HepG2 (cell line): ENCODE results near the gene URM1. TPM values are rescaled to one million over a fixed set of nuclear protein-coding genes. Genes with fewer than 3 reads are reported as not detected.

Experiments
- ATAC-seq: fragments of 200-7000 bp; cut with Tn5 transposase; 3 replicates; pipeline ENCODE4 v1.9.1; 2020; ENCODE audit warnings: mild to moderate bottlenecking, moderate library complexity
- BruUV-seq: library from RNA; stranded (reverse); fragments of 400-500 nt; replicated peaks from 2 replicates; lab custom pipeline; 2021; lab: Mats Ljungman, UMichigan
- CTCF ChIA-PET: fragments of 300-600 bp; formaldehyde crosslinking; extraction: SDS; loops from one replicate; lab custom pipeline; 2021; ENCODE audit warnings: low total read pairs, inconsistent platforms, low intra/inter-chr PET ratio; lab: Yijun Ruan, JAX
- POLR2A ChIA-PET: fragments of 350-600 bp; sonication (Branson Sonifier 250); formaldehyde crosslinking; loops from one replicate; lab custom pipeline; 2020; ENCODE audit warnings: antibody characterized with exemption, inconsistent platforms; lab: Yijun Ruan, JAX
- DNase-seq: peaks from one replicate; pipeline ENCODE4 v3.0.0-alpha.2; 2015; ENCODE audit warnings: low spot score
- FAIRE-seq: peaks from 3 replicates; lab custom pipeline; 2011; peaks lifted over from hg19 to GRCh38; lab: Jason Lieb, UNC
- H2AFZ ChIP-seq: one replicate; pipeline ENCODE4 v1.6.1; 2011; ENCODE audit warnings: low read length, inconsistent platforms
- H3K27ac ChIP-seq: fragments of 300-600 bp; 3 replicates; pipeline ENCODE4 v1.8.0; 2011; ENCODE audit warnings: mixed run types, mild to moderate bottlenecking, mixed read lengths, low read length, inconsistent platforms; ENCODE audit not compliant: insufficient read depth; ENCODE audit errors: extremely low read length
- H3K27me3 ChIP-seq, 2 experiments: fragments of 200-600 bp in 1 of 2; 2 replicates in 1 of 2; 3 replicates in 1 of 2; pipeline versions ENCODE4 v1.6.0 to v1.8.0; 2011; ENCODE audit warnings: low read length in 2 of 2, mild to moderate bottlenecking in 2 of 2, moderate library complexity in 2 of 2, inconsistent platforms in 1 of 2; ENCODE audit not compliant: insufficient read depth in 2 of 2, control insufficient read depth in 1 of 2
- H3K36me3 ChIP-seq, 2 experiments: fragments of 200-600 bp in 1 of 2; replicated peaks in 1 of 2; 2 replicates in 1 of 2; 3 replicates in 1 of 2; pipeline versions ENCODE4 v1.5.1 to v1.8.0; 2011; ENCODE audit warnings: low read length in 2 of 2, inconsistent platforms in 1 of 2; ENCODE audit not compliant: insufficient read depth in 2 of 2, control insufficient read depth in 1 of 2
- H3K4me1 ChIP-seq: 2 replicates; pipeline ENCODE4 v1.5.1; 2012; ENCODE audit warnings: low read length, inconsistent platforms; ENCODE audit not compliant: insufficient read depth
- H3K4me2 ChIP-seq: 2 replicates; pipeline ENCODE4 v1.6.0; 2011; ENCODE audit warnings: low read depth, low read length, inconsistent platforms
- H3K4me3 ChIP-seq, 3 experiments: fragments of 200-600 bp in 1 of 3; sonication (generic), shearing (Covaris generic) in 1 of 3; replicated peaks in 1 of 3; 2 replicates each; pipeline ENCODE4 v1.5.1; 2011 to 2016; ENCODE audit warnings: low read length in 3 of 3, inconsistent platforms in 2 of 3, low read depth in 2 of 3, mild to moderate bottlenecking in 2 of 3, control low read depth in 1 of 3, mixed read lengths in 1 of 3; ENCODE audit not compliant: insufficient read depth in 1 of 3
- H3K79me2 ChIP-seq: one replicate; pipeline ENCODE4 v1.6.1; 2011; ENCODE audit warnings: low read length, inconsistent platforms; ENCODE audit not compliant: insufficient read depth
- H3K9ac ChIP-seq: 2 replicates; pipeline ENCODE4 v1.6.0; 2011; ENCODE audit warnings: mild to moderate bottlenecking, low read depth, low read length, inconsistent platforms; ENCODE audit not compliant: insufficient read depth
- H3K9me3 ChIP-seq: 2 replicates; pipeline ENCODE4 v1.5.1; 2012; ENCODE audit warnings: mild to moderate bottlenecking, low read length
- H4K20me1 ChIP-seq: 2 replicates; pipeline ENCODE4 v1.6.0; 2011; ENCODE audit warnings: inconsistent platforms, mild to moderate bottlenecking, low read length, moderate library complexity; ENCODE audit not compliant: insufficient read depth
- E2F2 ChIP-seq: sonication (generic); formaldehyde crosslinking; IDR thresholded peaks from 2 replicates; pipeline ENCODE4 v1.4.0; 2020; ENCODE audit warnings: missing genetic modification reagents, borderline replicate concordance
- KLF9 ChIP-seq: IDR thresholded peaks from 2 replicates; pipeline ENCODE4 v1.6.1; 2016; ENCODE audit warnings: low read depth
- MZF1 ChIP-seq: sonication (generic); formaldehyde crosslinking; IDR thresholded peaks from 2 replicates; pipeline ENCODE4 v1.8.1; 2023; ENCODE audit warnings: mild to moderate bottlenecking, missing genetic modification reagents, borderline replicate concordance
- NONO ChIP-seq, 2 experiments: fragments of 450-650 bp in 1 of 2; sonication (generic) in 1 of 2; formaldehyde crosslinking in 1 of 2; IDR thresholded peaks in 1 of 2; conservative IDR thresholded peaks in 1 of 2; 2 replicates each; pipeline versions ENCODE4 v1.6.1 to v1.8.0; 2017 to 2022; ENCODE audit warnings: mild to moderate bottlenecking in 1 of 2, missing genetic modification reagents in 1 of 2, moderate library complexity in 1 of 2
- REPIN1 ChIP-seq: sonication (generic); formaldehyde crosslinking; IDR thresholded peaks from 2 replicates; pipeline ENCODE4 v1.8.0; 2022; ENCODE audit warnings: missing genetic modification reagents, low read depth, mild to moderate bottlenecking, borderline replicate concordance
- RNF2 ChIP-seq: fragments of 450-650 bp; conservative IDR thresholded peaks from 2 replicates; pipeline ENCODE4 v1.6.1; 2016; ENCODE audit warnings: low read depth
- TCF12 ChIP-seq, 2 experiments: fragments of 450-650 bp in 1 of 2; sonication (generic) in 1 of 2; formaldehyde crosslinking in 1 of 2; IDR thresholded peaks; 2 replicates each; pipeline versions ENCODE4 v1.6.1 to v1.8.0; 2017 to 2022; ENCODE audit warnings: antibody characterized with exemption in 1 of 2, mild to moderate bottlenecking in 1 of 2, missing genetic modification reagents in 1 of 2, moderate library complexity in 1 of 2
- ZBTB46 ChIP-seq: sonication (generic); formaldehyde crosslinking; IDR thresholded peaks from 2 replicates; pipeline ENCODE4 v1.4.0; 2020; ENCODE audit warnings: mild to moderate bottlenecking, missing genetic modification reagents, borderline replicate concordance
- ZNF138 ChIP-seq: sonication (generic); formaldehyde crosslinking; IDR thresholded peaks from 2 replicates; pipeline ENCODE4 v1.5.0; 2020; ENCODE audit warnings: mild to moderate bottlenecking, low read depth, missing genetic modification reagents
- ZNF740 ChIP-seq: sonication (generic); formaldehyde crosslinking; IDR thresholded peaks from 2 replicates; pipeline ENCODE4 v1.4.0; 2020; ENCODE audit warnings: missing genetic modification reagents
- WGBS: methylation state at CpG from one replicate; pipeline ENCODE4 v1.1.6; 2017; ENCODE audit warnings: low lambda C conversion rate; 5-methylcytosine and 5-hydroxymethylcytosine counted together
- in situ Hi-C: cut with HindIII; loops from 2 replicates; pipeline ENCODE4 v1.10.0; 2017; ENCODE audit warnings: low pct_unique_long_range_greater_than_20kb; ENCODE audit not compliant: extremely low pct_ligation_motif_present
- intact Hi-C: fragments of 100-400 bp; cut with micrococcal nuclease; formaldehyde crosslinking; loops from one replicate; pipeline ENCODE4 v1.10.0; 2022; ENCODE audit not compliant: unreplicated experiment
- polyA plus RNA-seq, 8 experiments: library from polyadenylated mRNA; depleted of rRNA in 3 of 8; stranded (reverse) in 7 of 8; unstranded in 1 of 8; fragments of >200 nt; fragmentation: Illumina TruSeq in 4 of 8; extraction: Trizol in 4 of 8; gene quantifications; 2 replicates each; pipeline versions ENCODE4 v1.2.1 to v1.2.3, GENCODE V29; 2011 to 2016; ENCODE audit warnings: low read depth in 4 of 8, missing spikeins in 1 of 8, mixed read lengths in 1 of 8; ENCODE audit not compliant: insufficient read depth in 1 of 8
- total RNA-seq, 5 experiments: library from RNA; depleted of rRNA; stranded (reverse); fragments of >200 nt; fragmentation: Illumina TruSeq; extraction: Trizol; gene quantifications; 2 replicates each; pipeline ENCODE4 v1.2.3, GENCODE V29; 2016; ENCODE audit warnings: low read depth in 1 of 5

Gene URM1
- total and polyA plus RNA-seq, 2 of the 13 experiments (the other 11 are each of a cell fraction or from before 2014, with no cell fraction given): 37.1 to 41.3 TPM

GRCh38 chr9:128388150-128388549, 17.0 kb downstream of the URM1 start:
- TF ChIP-seq TCF12 (IDR thresholded peaks at IDR 0.05) (no peak), TCF12 (CRISPR knock-in tag; IDR thresholded peaks at IDR 0.05) (no peak), RNF2 (no peak), MZF1 (CRISPR knock-in tag) (no peak), REPIN1 (CRISPR knock-in tag) (no peak), NONO (IDR thresholded peaks at IDR 0.05) (no peak), NONO (CRISPR knock-in tag; conservative IDR thresholded peaks at IDR 0.05) (no peak), ZNF138 (CRISPR knock-in tag) (no peak)
- TF ChIP-seq, all 625 proteins: peak for 0
- ChIA-PET POLR2A (no interaction called here), CTCF (no interaction called here)
- no peak overlapping the region for H3K4me3 ChIP-seq
- H3K9me3 ChIP-seq: no peaks in the 10 kb centered on the region
- H3K9ac ChIP-seq: no peak overlapping the region
- ATAC-seq (no peak), DNase-seq (no peak), FAIRE-seq (no peak)
- no peaks in the 10 kb centered on the region for H3K4me1 ChIP-seq
- H2AFZ ChIP-seq: no peak overlapping the region
- BruUV-seq: no TSS peak
- no peak overlapping the region for H3K4me2 ChIP-seq
- H3K27ac ChIP-seq: no peak overlapping the region
- H3K27me3 ChIP-seq: no peaks in the 10 kb centered on the region
- no peaks in the 10 kb centered on the region for H3K79me2 ChIP-seq
- in situ Hi-C loops: no loop called here
- peaks cover 22 to 54% of the 10 kb centered on the region in 2 experiments for H3K36me3 ChIP-seq
- intact Hi-C loops: no loop called here
- WGBS: 93% methylated on average over 8 of the region's 10 CpGs
- H4K20me1 ChIP-seq: no peaks in the 10 kb centered on the region; the same call in 1 of the 2 replicates

- no peak overlapping the region for H3K4me3 ChIP-seq
- 93% methylated on average over 5 of the region's 13 CpGs for WGBS
- H3K9me3 ChIP-seq: no peaks in the 10 kb centered on the region
- H4K20me1 ChIP-seq: no peaks in the 10 kb centered on the region
- H2AFZ ChIP-seq: no peak overlapping the region
- H3K27ac ChIP-seq: no peak overlapping the region
- intact Hi-C loops (no loop called here), in situ Hi-C loops (no loop called here)
- FAIRE-seq (no peak), DNase-seq (no peak), ATAC-seq (no peak)
- CTCF ChIA-PET: no interaction called here
- no peaks in the 10 kb centered on the region for H3K27me3 ChIP-seq
- H3K4me2 ChIP-seq: no peak overlapping the region
- peaks cover 17 to 54% of the 10 kb centered on the region in 2 experiments for H3K36me3 ChIP-seq
- no peaks in the 10 kb centered on the region for H3K79me2 ChIP-seq
- POLR2A ChIA-PET: no interaction called here
- peaks cover 9% of the 10 kb centered on the region for H3K4me1 ChIP-seq
- H3K9ac ChIP-seq: no peak overlapping the region
- TF ChIP-seq ZBTB46 (CRISPR knock-in tag): no peak
- TF ChIP-seq KLF9: no peak
- TF ChIP-seq E2F2: no peak
- TF ChIP-seq ZNF740 (CRISPR knock-in tag): no peak
- BruUV-seq: no TSS peak
Observed at GRCh38 chr9:128389395-128390149, 18.4 kb downstream of the URM1 start.
